Measurements from ENCODE around the gene RIF1.
"Not testable (repeated sequence)": the region's sequence is repeated elsewhere in the genome, so short reads cannot be mapped to it uniquely, and the experiment has no call there.

Gene RIF1

GRCh38 chr2:151417650-151418049 is 7.9 kb downstream of the RIF1 start:
- no peak for DNase-seq

- not testable (repeated sequence) for DNase-seq
Measured at GRCh38 chr2:151421681-151422080, 12.0 kb downstream of the RIF1 start.

GRCh38 chr2:151422917-151423439 is 13.3 kb downstream of the RIF1 start:
- DNase-seq: no peak

- DNase-seq: no peak
Measured at GRCh38 chr2:151423760-151424159, 14.1 kb downstream of the RIF1 start.

- no peak for DNase-seq
Measured at GRCh38 chr2:151437630-151438029, 27.9 kb downstream of the RIF1 start.

GRCh38 chr2:151438506-151438905 is 28.8 kb downstream of the RIF1 start:
- no peak for DNase-seq

GRCh38 chr2:151439127-151439526 is 29.4 kb downstream of the RIF1 start:
- no peak for DNase-seq

GRCh38 chr2:151459358-151459757 is 49.7 kb downstream of the RIF1 start:
- no peak for DNase-seq

GRCh38 chr2:151465771-151466170 is 56.1 kb downstream of the RIF1 start:
- DNase-seq: no peak

- no peak for DNase-seq
Measured at GRCh38 chr2:151470556-151470955, 60.9 kb downstream of the RIF1 start.

GRCh38 chr2:151472966-151473365 is 63.3 kb downstream of the RIF1 start:
- no peak for DNase-seq

- no peak for DNase-seq
Measured at GRCh38 chr2:151475071-151475470, 65.4 kb downstream of the RIF1 start.

GRCh38 chr2:151476287-151476686 is 66.6 kb downstream of the RIF1 start:
- DNase-seq: no peak

GRCh38 chr2:151478011-151478410 is 68.3 kb downstream of the RIF1 start:
- no peak for DNase-seq

- DNase-seq: no peak
Measured at GRCh38 chr2:151481744-151482143, 72.0 kb downstream of the RIF1 start.

- no peak for DNase-seq
Measured at GRCh38 chr2:151482171-151482725, 72.5 kb downstream of the RIF1 start.

- DNase-seq: no peak
Measured at GRCh38 chr2:151483546-151483945, 73.8 kb downstream of the RIF1 start.

- DNase-seq: no peak
Measured at GRCh38 chr2:151484100-151484499, 74.4 kb downstream of the RIF1 start.

- no peak for DNase-seq
Measured at GRCh38 chr2:151486053-151486452, 76.4 kb downstream of the RIF1 start.

- DNase-seq: no peak
Measured at GRCh38 chr2:151490276-151490675, 80.6 kb downstream of the RIF1 start.

- DNase-seq: no peak
Measured at GRCh38 chr2:151491496-151491895, 81.8 kb downstream of the RIF1 start.

- DNase-seq: no peak
Measured at GRCh38 chr2:151498178-151498577, 88.5 kb downstream of the RIF1 start.

GRCh38 chr2:151506170-151506569 is 96.5 kb downstream of the RIF1 start:
- no peak for DNase-seq

- no peak for DNase-seq
Measured at GRCh38 chr2:151508519-151508918, 98.8 kb downstream of the RIF1 start.

GRCh38 chr2:151518802-151519201 is 109.1 kb downstream of the RIF1 start:
- no peak for DNase-seq
